Occipital lobe (tissue), 2 donors: ENCODE data around the gene ADGRG6. TPM values are rescaled to one million over a fixed set of nuclear protein-coding genes. Genes with fewer than 3 reads are reported as not detected.

Experiments
- DNase-seq: peaks from one replicate; lab custom pipeline; 2025; lab: John Stamatoyannopoulos, UW
- total RNA-seq: library from RNA; depleted of rRNA; stranded (reverse); fragments of >200 nt; gene quantifications from one replicate; pipeline ENCODE4 v1.2.3, GENCODE V29; 2014

Gene ADGRG6
- total RNA-seq, 1 donor from 2014 or later, result 28.2 TPM

DNA sequence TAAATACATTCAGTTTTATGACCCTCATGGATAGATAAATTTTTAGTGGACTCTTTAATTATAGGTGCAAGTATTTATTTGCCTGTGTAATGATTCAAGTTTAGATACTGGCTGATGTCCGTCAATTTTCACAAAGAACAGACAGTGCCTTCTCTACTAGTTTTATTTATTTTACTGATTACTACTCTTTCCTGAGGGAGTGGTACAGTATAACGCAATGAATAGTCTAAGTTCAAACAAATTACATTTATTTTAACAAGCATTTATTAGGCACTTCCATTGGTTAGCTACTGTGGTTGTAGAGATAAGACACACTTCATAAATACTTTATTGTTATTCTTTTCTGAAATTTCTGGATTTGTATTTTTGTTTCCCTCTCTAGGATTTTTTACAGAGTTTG, 74.3 kb downstream of the ADGRG6 start:
- no peak for DNase-seq

DNA sequence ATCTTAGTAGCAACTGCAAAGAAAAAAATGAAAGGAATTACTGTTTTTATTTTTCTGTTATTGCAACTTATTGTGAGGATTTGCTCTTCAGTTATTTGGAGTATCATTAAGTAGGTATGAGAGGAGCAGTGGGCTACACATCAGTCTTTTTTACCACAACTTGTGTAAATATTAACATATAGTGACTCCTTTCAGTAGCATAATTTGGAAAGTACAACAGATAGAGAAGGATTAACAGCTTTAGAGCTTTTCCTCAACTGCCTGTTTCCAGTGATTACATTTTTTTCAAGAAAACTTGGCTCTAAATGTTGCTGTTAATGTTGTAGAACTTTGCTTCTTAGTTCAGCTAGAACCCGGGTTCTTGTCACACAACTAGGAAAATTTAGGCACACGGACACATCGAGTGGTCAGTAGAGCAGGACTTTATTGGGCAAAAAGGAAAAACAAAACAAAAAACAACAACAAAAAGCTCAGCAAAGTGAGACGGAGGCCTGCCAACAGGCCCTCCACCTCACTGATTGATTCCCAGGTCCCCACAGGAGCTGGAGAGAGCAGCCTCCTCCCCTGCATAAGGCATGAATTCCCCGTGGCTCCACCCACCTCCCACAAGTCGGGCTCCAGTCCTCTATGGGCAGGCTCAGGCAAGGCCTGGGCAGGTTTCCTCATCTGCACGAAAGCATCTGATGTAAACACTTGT, 75.1 kb downstream of the ADGRG6 start:
- no peak for DNase-seq

DNA sequence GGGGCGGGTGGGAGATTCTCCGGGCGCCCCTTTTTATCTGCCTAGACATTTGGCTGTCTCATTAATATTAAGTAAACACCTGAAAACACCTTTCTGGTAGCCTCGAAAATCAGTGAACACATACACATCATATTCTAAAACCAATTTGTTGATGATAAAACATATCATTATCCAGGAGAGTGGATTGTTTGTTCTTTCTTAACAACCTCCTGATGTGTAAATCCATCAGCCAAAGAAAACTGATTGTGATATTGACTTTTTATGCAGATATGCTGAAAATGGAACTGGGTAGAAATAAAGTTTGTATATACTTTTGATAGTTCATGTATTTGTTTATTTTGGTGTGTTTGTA, 75.7 kb downstream of the ADGRG6 start:
- no peak for DNase-seq

DNA sequence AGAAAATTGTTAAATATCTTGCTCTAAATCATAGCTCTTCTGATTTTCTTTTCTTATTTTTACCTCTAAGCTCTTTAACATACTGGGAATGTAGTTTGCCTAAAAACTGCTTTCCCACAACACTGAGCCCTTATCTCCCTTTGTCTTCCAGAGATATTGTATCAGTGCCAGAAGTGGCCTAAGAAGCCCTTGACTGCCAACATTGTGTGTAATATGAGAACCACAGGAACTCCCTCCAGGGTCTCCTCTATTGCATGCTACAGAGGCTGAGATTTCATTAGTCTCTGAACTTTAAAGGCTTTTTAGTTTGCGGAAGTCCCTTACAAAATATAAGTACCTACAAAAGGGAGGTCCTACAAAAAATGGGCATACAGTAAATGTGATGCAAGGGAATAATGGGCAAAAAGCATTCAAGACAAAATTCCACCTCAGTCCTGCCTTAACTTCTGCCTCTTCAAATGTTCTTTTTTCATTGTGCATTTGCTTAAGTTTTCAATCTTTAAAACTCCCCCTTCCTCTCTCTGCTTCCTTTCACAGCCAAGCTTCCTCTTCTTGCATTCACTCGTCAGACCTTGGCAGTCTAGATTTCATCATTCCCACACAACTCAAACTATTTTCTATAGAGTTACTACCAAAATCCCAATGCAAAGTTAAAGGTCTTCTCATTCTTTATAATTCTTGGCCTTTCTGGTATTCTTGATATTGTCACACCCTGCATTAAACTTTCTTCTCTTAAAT, 76.5 kb downstream of the ADGRG6 start:
- no peak for DNase-seq

DNA sequence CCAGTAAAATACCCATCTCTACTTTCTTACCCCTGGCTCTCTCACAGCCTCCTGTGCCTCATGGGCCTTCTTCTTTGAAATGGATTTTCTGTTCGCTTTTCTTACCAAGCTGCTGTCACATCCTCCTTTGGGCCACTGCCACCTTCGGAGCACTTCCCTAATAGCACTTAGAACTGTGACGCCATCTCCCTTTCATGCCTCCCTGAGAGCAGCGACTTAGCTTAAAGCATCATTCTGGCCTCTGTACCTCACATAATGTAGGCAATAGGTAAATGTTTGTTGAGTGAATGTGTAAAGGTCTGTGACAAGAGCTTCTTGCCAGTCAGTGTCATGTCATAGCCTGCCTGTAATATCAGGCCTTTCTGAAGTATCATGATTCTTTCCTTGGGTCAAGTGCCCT, 78.8 kb downstream of the ADGRG6 start:
- no peak for DNase-seq

DNA sequence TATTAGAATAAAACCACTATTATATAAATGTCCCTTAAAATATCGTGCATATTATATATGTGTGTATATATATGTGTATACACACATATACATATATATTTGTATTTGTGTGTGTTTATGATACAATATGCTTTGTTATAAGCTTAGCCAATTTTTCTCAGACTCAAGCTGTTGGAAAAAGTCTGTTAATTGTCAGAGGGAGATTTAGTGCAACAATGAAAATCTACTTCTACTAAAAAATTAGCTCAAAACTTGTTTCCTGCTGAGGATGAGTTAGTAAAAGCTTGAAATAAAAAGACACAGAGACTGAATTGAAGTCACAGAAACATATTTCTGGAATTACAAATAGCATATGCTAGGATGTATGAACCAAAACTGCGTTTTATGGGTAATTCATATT, 79.4 kb downstream of the ADGRG6 start:
- no peak for DNase-seq

DNA sequence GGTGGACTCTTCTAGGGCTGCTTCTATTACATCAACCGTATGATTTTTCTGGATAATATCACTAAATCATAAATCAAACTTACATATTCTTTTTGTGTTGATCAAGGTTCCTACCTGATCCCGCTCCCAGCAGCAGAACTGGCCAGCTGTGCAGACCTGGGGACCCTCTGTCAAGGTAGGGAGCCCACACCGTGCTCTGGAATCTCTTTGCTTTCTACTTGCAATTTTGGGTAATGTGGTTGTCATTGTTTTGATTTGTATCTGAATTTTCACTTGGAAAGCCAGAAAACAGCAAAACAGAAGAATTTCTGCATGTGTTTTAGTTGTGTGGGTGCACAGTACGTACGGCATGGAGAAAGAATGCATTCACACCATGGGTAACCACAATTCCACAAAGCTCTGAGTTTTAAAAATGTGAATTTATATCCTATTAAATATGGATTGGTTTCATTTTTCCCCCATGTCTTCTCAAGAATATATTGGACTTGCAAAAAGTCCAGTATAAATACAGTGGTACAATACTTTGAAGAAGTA, 80.1 kb downstream of the ADGRG6 start:
- DNase-seq, result no peak

DNA sequence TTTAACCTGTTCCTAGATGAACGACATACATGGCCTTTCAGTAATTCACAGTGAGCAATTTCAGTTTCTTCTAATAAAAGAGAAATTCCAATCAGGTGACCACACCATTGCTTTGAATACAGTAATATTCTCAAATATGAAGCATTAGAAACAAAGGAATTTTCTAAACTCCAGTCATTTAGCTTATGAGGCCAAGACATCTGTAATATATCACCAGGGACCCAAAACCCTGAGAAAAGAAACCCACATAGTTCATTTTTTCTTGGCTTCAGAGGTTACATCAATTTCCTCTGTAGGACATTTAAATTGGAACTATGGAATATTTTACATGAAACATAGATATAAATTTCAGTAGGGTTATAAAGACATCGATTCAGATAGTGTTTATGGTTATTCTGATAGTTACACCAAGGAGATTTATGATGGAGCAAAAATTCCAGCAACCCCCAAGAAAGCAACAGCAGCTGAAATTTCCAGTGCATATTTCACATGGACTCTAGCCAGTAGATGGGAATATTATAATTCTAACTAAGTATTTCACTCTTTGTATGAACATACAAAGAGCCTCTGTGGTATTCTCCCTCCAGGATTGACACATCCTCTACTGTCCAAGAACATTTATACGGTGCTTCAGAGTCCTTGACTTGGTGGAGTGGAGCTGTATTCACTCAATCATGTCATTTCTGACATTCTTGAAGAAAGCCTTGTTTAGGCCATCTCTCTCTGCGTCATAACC, 82.9 kb downstream of the ADGRG6 start:
- DNase-seq, result no peak

DNA sequence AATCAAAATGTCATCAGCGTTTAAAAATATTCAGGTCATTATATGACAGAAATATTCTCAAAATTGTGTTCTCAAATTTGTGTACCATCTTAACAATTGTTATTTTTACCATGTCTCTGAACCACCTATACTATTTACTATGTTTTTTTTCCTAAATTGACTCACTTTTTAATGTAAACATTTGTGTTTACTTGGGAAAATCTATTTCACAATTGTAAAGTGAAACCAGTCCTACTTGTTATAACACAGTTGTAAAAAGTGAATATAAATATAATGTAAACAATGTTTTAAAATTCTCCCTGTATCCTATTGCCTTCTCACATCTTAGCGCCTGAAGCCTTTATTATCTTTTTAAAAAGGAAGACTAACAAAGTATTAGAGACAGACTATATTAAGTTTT, 83.5 kb downstream of the ADGRG6 start:
- no peak for DNase-seq

DNA sequence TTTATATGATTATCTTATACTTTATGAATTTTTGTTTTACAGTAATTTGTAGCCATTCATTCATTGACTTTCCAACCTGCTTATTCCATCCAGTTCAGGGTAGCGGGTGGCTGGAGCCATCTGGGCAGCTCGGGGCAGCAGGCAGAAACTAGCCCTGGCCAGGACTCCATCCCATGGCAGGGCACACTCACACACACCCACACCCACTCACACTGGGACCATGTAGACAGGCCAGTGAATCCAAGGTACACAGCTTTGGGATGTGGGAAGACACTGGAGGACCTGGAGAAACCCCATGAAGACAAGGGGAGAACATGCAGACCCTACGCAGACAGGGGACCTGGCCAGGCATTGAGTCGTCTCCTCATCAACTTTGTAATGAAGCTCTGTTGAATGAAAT, 84.8 kb downstream of the ADGRG6 start:
- DNase-seq, result no peak

DNA sequence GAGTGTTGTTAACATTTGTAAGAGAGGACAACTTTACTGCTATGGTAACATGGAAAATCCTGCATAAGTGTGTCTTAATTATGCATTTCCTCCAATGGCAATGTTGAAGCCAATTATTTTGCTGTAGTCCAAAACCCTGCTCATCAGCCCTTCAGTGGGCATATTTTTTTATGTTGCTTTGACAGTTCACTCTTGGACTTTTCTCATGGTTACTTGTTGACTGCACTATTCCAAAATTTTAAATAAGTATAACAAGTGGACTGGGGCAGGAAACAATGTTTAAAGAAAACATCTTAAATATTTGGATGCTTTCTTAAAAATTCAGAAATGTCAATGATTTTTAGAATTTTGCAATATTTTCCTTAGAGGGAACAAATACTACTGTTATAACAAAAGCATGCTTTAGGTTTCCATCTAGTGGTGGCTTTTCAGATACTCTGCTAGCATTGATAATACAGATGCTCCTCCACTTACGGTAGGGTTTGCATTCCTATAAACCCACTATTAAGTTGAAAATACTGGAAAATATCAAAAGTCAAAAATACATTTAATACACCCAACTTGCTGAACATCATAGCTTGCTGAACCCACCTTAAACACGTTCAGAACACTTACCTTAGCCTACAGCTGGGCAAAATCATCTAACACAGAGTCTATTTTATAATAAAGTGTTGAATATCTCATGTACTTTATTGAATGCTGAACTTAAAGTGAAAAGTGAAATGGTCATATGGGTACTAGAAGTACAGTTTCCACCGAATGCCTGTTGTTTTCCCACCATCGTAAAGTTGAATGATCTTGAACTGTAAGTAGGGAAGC, 86.4 kb downstream of the ADGRG6 start:
- no peak for DNase-seq

DNA sequence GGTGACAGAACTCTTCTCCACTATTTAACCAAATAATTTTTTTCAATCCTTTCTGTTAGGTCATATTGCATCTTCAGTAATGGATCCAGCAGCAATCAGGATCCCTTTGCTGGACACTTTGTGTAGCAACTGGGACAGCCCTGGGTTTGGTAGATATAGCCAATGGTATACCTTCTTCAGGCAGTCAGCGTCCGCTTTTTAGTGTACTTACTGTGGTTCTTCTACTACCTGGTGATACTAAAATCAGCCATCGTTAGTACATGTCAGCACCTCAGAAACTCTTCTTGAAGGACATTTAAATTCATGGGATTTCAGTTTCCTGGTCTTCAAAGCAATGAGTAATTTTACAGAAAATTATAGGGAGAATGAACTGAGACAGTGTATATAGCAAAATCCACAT, 93.5 kb downstream of the ADGRG6 start:
- DNase-seq, result no peak

DNA sequence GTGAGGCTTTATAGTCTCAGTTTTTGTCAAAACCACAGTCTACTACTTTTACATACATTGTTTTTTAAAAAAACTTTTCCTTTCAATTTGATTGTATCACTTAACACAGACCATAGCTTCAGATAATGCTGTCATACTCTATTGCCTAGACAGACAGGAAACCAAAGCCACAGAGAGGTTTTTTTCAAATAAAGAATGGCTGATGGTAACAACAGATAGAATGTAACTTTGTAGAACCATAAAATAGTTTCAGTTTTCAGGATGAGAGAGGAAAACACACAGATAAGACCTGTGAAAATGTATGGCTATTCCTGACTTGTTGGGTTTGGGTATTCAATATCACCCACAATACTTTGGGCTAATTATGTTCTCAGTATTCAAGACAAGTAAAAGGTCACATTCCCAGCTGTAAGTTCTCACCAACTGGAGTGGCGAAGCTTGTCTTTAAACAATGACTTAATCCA, 94.0 kb downstream of the ADGRG6 start:
- no peak for DNase-seq

DNA sequence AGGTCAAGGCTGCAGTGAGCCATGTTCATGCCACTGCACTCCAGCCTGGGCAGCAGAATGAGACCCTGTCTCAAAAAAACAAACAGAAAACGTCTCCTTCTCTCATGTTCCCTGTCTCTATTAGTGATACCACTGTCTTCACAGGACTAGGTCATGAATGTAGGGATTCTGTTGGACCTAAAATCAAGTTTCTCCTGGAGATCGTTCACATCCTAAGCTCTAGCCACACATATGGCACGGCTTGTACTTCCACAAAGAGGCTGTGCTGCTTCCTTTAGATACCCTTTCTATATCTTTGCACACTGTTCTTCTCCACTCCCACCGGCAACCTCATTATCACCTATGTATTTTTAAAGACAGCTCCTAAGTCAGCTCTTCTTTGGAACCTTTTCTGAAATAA, 96.5 kb downstream of the ADGRG6 start:
- no peak for DNase-seq

DNA sequence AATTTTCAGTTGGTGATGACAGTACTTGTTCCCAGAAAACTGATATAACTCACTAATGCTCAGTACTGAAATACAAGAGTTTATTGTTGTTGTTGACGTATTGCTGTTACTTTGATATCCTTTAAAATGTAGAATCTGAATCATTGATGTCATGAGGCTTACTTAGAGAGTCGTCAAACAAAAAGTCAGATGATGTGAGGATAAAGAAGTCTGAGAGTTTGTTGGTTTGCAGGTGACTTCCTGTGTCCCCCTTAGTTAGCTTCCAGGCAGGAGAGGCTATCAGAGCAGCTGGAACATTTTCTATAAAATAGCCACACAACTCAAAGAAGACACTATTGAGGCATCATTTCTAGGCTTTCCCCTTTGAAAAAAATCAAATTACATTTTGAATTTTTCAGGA, 97.9 kb downstream of the ADGRG6 start:
- no peak for DNase-seq

DNA sequence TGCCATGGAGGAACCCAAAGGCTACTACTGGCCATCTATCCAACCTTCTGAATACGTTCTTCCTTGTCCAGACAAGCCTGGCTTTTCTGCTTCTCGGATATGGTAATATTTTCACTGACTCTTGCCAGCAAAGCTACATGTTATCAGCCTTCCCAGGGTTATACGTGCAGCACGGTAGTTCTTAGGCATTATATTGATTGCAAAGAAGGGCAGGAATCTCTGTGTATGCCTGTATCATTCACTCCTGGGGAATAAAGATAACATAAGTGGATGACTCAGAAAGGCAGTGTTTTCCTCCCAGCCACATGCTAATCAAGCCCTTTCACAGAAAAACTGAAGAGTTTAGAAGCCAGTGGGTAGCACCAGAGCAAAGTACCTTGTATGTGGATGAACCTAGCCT, 98.7 kb downstream of the ADGRG6 start:
- no peak for DNase-seq

DNA sequence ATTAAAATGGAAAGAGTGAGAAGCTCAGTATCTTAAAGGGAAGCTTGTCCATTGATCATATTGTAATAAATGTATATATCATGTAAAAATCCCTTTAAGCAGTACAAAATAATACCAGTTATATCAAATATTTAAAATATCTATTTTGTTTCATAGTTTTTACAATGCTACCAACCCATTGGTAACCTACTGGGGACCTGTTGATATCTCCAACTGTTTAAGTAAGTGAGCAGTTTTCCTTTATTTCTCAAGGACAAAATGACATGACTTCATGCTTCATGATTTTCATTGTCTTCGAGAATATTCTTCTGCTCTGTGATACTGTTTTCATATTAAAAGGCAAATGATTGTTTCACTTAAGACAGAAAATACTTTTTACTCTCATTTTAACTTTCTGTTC, 100.0 kb downstream of the ADGRG6 start:
- DNase-seq, result no peak

DNA sequence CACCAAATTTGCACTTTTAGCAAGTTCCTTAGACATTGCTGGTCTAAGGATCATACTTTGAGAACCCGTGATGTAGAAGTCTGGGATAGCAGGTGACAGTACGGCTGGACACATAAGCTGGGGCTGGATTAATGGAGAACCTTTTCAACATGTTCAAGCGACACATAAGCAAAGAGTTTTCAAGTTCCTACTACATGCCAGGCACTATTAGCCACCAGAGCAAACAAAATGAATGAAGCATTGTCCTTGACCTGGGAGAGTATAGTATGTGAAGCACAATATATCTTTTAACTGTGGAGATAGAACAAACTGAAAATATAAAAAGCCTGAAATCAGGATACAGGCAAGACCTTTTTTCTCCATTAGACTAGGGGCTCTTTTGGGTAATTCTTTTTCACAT, 102.9 kb downstream of the ADGRG6 start:
- no peak for DNase-seq

DNA sequence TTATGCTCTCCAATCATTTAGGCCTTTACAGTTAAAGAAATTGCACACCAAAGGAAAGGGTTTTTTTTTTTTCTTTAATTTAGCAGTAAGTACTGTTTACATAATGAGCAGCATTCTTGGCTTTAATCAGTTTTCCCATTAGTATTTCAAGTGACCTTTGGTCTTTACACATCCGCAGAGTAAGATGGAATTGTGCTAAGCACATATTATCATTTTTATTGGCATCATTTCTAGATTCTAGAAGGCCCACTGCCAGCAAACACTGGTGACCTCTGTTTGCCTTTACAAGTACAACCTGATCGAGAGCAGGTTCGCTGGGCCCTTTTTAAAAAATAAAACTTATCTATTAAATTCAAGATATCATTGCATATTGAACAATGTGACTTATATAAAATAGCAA, 104.3 kb downstream of the ADGRG6 start:
- DNase-seq, result no peak

DNA sequence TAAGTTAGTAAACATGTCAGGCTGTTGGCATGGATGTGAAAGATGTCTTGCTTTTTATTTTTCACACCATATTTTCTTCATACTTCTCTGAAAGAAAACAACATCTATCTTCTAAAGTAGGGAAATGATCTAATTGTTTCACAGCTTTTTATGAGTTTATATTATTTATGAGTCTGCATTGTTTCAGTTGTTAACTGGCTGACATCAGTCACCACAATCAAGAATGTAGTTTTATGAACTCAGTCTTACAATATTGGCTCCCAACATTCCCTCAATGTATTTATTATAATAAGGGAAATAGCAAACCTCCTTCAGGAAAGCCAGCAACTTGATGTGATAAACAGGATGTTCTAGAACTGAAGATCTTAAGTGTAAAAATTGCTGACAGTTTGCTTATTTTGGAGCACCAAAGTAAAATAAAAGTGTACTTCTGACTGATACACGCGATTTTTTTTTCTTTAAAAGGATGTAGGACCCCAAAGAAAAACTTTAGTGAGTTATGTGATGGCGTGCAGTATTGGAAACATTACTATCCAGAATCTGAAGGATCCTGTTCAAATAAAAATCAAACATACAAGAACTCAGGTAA, 106.0 kb downstream of the ADGRG6 start:
- DNase-seq, result no peak

DNA sequence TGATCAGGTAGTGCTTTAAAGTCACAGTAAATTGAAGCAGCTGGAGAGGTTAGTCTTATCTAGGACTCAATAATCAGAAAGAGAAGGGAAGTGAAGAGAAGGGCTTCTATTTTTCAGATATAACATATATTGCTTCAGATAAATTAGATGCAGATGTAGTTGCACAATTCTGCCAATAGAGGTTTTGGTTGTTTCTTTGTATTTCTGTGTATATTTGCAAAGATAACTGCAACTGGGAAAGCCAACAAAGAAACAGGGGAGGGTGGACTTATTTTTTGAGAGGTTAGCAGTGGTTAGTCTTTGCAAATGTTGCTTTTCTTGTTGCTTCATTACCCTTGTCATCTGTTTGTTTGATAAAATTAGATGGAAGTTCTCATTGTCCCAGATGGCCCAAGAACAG, 106.6 kb downstream of the ADGRG6 start:
- DNase-seq, result no peak
